SK-N-SH (cell line): ENCODE data around the gene SORL1. TPM values are rescaled to one million over a fixed set of nuclear protein-coding genes. Genes with fewer than 3 reads are reported as not detected.

Source experiments
- CTCF ChIA-PET: fragments of 300-600, 350-600 bp; formaldehyde crosslinking; extraction: SDS; loops from one replicate; lab custom pipeline; 2021; lab: Yijun Ruan, JAX
- POLR2A ChIA-PET: fragments of 350-600 bp; sonication (Branson Sonifier 250); formaldehyde crosslinking; extraction: SDS; loops from one replicate; lab custom pipeline; 2020; ENCODE audit warnings: antibody characterized with exemption, inconsistent platforms; lab: Yijun Ruan, JAX
- DNase-seq: peaks from one replicate; pipeline ENCODE4 v3.0.0; 2012
- H2AFZ ChIP-seq: fragments of 200-600 bp; sonication (generic); 2 replicates; pipeline ENCODE4 v1.8.1; 2016; ENCODE audit warnings: antibody characterized with exemption, mild to moderate bottlenecking, low read depth
- H3F3A ChIP-seq: fragments of 200-600 bp; sonication (generic); replicated peaks from 2 replicates; pipeline ENCODE3; 2016; ENCODE audit warnings: antibody characterized with exemption, mild to moderate bottlenecking; ENCODE audit not compliant: insufficient read depth
- H3K27ac ChIP-seq, 2 experiments: fragments of 200-500 bp in 1 of 2; fragments of 200-600 bp in 1 of 2; sonication (Bioruptor generic) in 1 of 2; sonication (generic), shearing (Covaris generic) in 1 of 2; 2 replicates each; pipeline versions ENCODE4 v1.5.1 to v1.6.1; 2014 to 2016; ENCODE audit warnings: low read depth in 2 of 2, inconsistent platforms in 1 of 2, low read length in 1 of 2, mild to moderate bottlenecking in 1 of 2, mixed read lengths in 1 of 2
- H3K27me3 ChIP-seq: fragments of 200-600 bp; sonication (generic), shearing (Covaris generic); 2 replicates; pipeline ENCODE4 v1.6.1; 2016; ENCODE audit warnings: mixed run types; ENCODE audit not compliant: insufficient read depth
- H3K36me3 ChIP-seq, 2 experiments: fragments of 200-500 bp in 1 of 2; fragments of 200-600 bp in 1 of 2; sonication (Bioruptor generic) in 1 of 2; sonication (generic) in 1 of 2; replicated peaks in 1 of 2; 2 replicates each; pipeline versions ENCODE3 to v1.5.1; 2014 to 2016; ENCODE audit warnings: low read length in 1 of 2, mild to moderate bottlenecking in 1 of 2; ENCODE audit not compliant: insufficient read depth in 2 of 2, control insufficient read depth in 1 of 2
- H3K4me1 ChIP-seq, 2 experiments: fragments of 200-500 bp in 1 of 2; fragments of 200-600 bp in 1 of 2; sonication (Bioruptor generic) in 1 of 2; sonication (generic), shearing (Covaris generic) in 1 of 2; 2 replicates each; pipeline versions ENCODE4 v1.5.1 to v1.6.1; 2014 to 2016; ENCODE audit warnings: low read depth in 1 of 2, low read length in 1 of 2, mixed run types in 1 of 2; ENCODE audit not compliant: insufficient read depth in 2 of 2, control insufficient read depth in 1 of 2
- H3K4me2 ChIP-seq: fragments of 200-600 bp; sonication (generic), shearing (Covaris generic); 2 replicates; pipeline ENCODE4 v1.6.1; 2017; ENCODE audit warnings: mixed run types
- H3K4me3 ChIP-seq, 2 experiments: fragments of 200-500 bp in 1 of 2; fragments of 200-600 bp in 1 of 2; sonication (Bioruptor generic) in 1 of 2; sonication (generic), shearing (Covaris generic) in 1 of 2; 2 replicates each; pipeline versions ENCODE4 v1.5.1 to v1.8.1; 2014 to 2016; ENCODE audit warnings: low read depth in 2 of 2, inconsistent platforms in 1 of 2, low read length in 1 of 2, mild to moderate bottlenecking in 1 of 2, mixed read lengths in 1 of 2, moderate library complexity in 1 of 2
- H3K79me2 ChIP-seq: fragments of 200-600 bp; sonication (generic); 2 replicates; pipeline ENCODE4 v1.8.1; 2017; ENCODE audit warnings: mild to moderate bottlenecking; ENCODE audit not compliant: insufficient read depth
- H3K9ac ChIP-seq: fragments of 200-600 bp; sonication (generic); 2 replicates; pipeline ENCODE4 v1.6.1; 2017; ENCODE audit warnings: mixed run types
- H3K9me2 ChIP-seq: fragments of 200-600 bp; sonication (generic); 2 replicates; pipeline ENCODE4 v1.6.1; 2017; ENCODE audit warnings: mixed run types
- H3K9me3 ChIP-seq: fragments of 200-600 bp; sonication (generic); 2 replicates; pipeline ENCODE4 v1.6.1; 2017; ENCODE audit warnings: mixed run types, mild to moderate bottlenecking, moderate library complexity
- H4K20me1 ChIP-seq: fragments of 200-600 bp; sonication (generic); 2 replicates; pipeline ENCODE4 v1.6.1; 2017; ENCODE audit warnings: mild to moderate bottlenecking, mixed run types; ENCODE audit not compliant: insufficient read depth
- ELF1 ChIP-seq: IDR thresholded peaks from 2 replicates; pipeline ENCODE4 v1.4.0; 2012
- EP300 ChIP-seq, 2 experiments: IDR thresholded peaks; 2 replicates each; pipeline versions ENCODE4 v1.4.0 to v1.6.1; 2012; ENCODE audit warnings: borderline replicate concordance in 1 of 2, low read depth in 1 of 2, low read length in 1 of 2
- EZH2phosphoT487 ChIP-seq: fragments of 200-600 bp; sonication (generic); IDR thresholded peaks from 2 replicates; pipeline ENCODE4 v1.6.1; 2017; ENCODE audit warnings: low read depth, mixed run types, mild to moderate bottlenecking, antibody characterized with exemption, moderate library complexity, borderline replicate concordance
- FOXJ3 ChIP-seq: sonication (generic); formaldehyde crosslinking; IDR thresholded peaks from 2 replicates; pipeline ENCODE4 v1.5.1; 2020; ENCODE audit warnings: mild to moderate bottlenecking, missing genetic modification reagents
- FOXM1 ChIP-seq: IDR thresholded peaks from 2 replicates; pipeline ENCODE4 v1.4.0; 2012; ENCODE audit warnings: low read depth, mild to moderate bottlenecking
- GABPA ChIP-seq: IDR thresholded peaks from 2 replicates; pipeline ENCODE4 v1.4.0; 2012; ENCODE audit warnings: low read depth, mild to moderate bottlenecking
- GATA2 ChIP-seq: sonication (generic); formaldehyde crosslinking; IDR thresholded peaks from 2 replicates; pipeline ENCODE4 v1.5.0; 2020; ENCODE audit warnings: mild to moderate bottlenecking, missing genetic modification reagents
- IRF3 ChIP-seq: fragments of 150-350 bp; IDR thresholded peaks from 2 replicates; pipeline ENCODE4 v1.6.1; 2016; ENCODE audit warnings: mild to moderate bottlenecking, low read depth, low read length
- JUND ChIP-seq: IDR thresholded peaks from 2 replicates; pipeline ENCODE4 v1.4.0; 2012
- MAX ChIP-seq: IDR thresholded peaks from 2 replicates; pipeline ENCODE4 v1.4.0; 2012; ENCODE audit warnings: low read depth
- MEF2A ChIP-seq: IDR thresholded peaks from 2 replicates; pipeline ENCODE4 v1.4.0; 2012; ENCODE audit warnings: low read depth, borderline replicate concordance
- NFIC ChIP-seq: IDR thresholded peaks from 2 replicates; pipeline ENCODE4 v1.4.0; 2012; ENCODE audit warnings: borderline replicate concordance
- PBX3 ChIP-seq: IDR thresholded peaks from 2 replicates; pipeline ENCODE4; 2012
- POLR2AphosphoS5 ChIP-seq: IDR thresholded peaks from 2 replicates; pipeline ENCODE4 v1.6.1; 2012; ENCODE audit warnings: low read depth, low read length
- RAD21 ChIP-seq: IDR thresholded peaks from 2 replicates; pipeline ENCODE4 v1.6.1; 2012; ENCODE audit warnings: mild to moderate bottlenecking, low read length
- RCOR1 ChIP-seq: fragments of 150-350 bp; IDR thresholded peaks from 2 replicates; pipeline ENCODE4 v1.6.1; 2017; ENCODE audit warnings: antibody characterized with exemption, low read length
- REST ChIP-seq: IDR thresholded peaks from 2 replicates; pipeline ENCODE4 v1.6.1; 2012; ENCODE audit warnings: mild to moderate bottlenecking, low read depth, low read length, moderate library complexity
- RXRA ChIP-seq: IDR thresholded peaks from 2 replicates; pipeline ENCODE4 v1.4.0; 2012; ENCODE audit warnings: low read depth, mild to moderate bottlenecking, borderline replicate concordance
- SIN3A ChIP-seq: IDR thresholded peaks from 2 replicates; pipeline ENCODE4 v1.6.1; 2012; ENCODE audit warnings: low read depth, mild to moderate bottlenecking, low read length, moderate library complexity, borderline replicate concordance
- SMC3 ChIP-seq: IDR thresholded peaks from 2 replicates; pipeline ENCODE4 v1.6.1; 2012; ENCODE audit warnings: low read depth, low read length, improper control_type of control experiment
- TEAD4 ChIP-seq: IDR thresholded peaks from 2 replicates; pipeline ENCODE4 v1.4.0; 2012; ENCODE audit warnings: mild to moderate bottlenecking, borderline replicate concordance; ENCODE audit not compliant: insufficient read depth
- USF1 ChIP-seq: IDR thresholded peaks from 2 replicates; pipeline ENCODE4 v1.4.0; 2012; ENCODE audit warnings: low read depth, borderline replicate concordance
- USF2 ChIP-seq: fragments of 150-350 bp; IDR thresholded peaks from 2 replicates; pipeline ENCODE4 v1.6.1; 2017; ENCODE audit warnings: antibody characterized with exemption, low read length, low read depth, borderline replicate concordance
- YY1 ChIP-seq: IDR thresholded peaks from 2 replicates; pipeline ENCODE4 v1.4.0; 2012; ENCODE audit warnings: low read depth, mild to moderate bottlenecking
- ZBTB33 ChIP-seq: IDR thresholded peaks from 2 replicates; pipeline ENCODE4 v1.4.0; 2012; ENCODE audit warnings: low read depth, borderline replicate concordance
- WGBS: methylation state at CpG from one replicate; pipeline ENCODE4 v1.1.6; 2017; ENCODE audit warnings: low lambda C conversion rate; 5-methylcytosine and 5-hydroxymethylcytosine counted together
- polyA plus RNA-seq, 3 experiments: library from polyadenylated mRNA; depleted of rRNA; stranded (reverse); fragments of >200 nt; gene quantifications; 2 replicates each; pipeline ENCODE4 v1.2.3, GENCODE V29; 2012

Gene SORL1
- polyA plus RNA-seq, 1 of the 3 experiments (the other 2 are of a cell fraction), result 7.1 TPM

- no peaks in the 10 kb centered on the region for H3K36me3 ChIP-seq
- no peaks in the 10 kb centered on the region for H3K9me3 ChIP-seq
- H3K9ac ChIP-seq, result no peak overlapping the region
- peaks cover 0 to 9% of the 10 kb centered on the region in 2 experiments; a peak in 2 of 4 replicates for H3K4me1 ChIP-seq
- DNase-seq, result no peak
- 28% methylated on average over 7 of the region's 7 CpGs for WGBS
- CTCF ChIA-PET, result no interaction called here
- no peaks in the 10 kb centered on the region for H3K9me2 ChIP-seq
- H2AFZ ChIP-seq, result 0 out of 2 replicates have a peak overlapping the region, but pooled peaks have one; percentile 1
- H3K4me3 ChIP-seq, result no peak overlapping the region
- POLR2A ChIA-PET, result no interaction called here
- no peaks in the 10 kb centered on the region for H3K79me2 ChIP-seq
- H3K27ac ChIP-seq, result peak overlapping the region in 1 of 2 experiments; percentile 44; a peak in 2 of 4 replicates
- no peaks in the 10 kb centered on the region for H4K20me1 ChIP-seq
- no peaks in the 10 kb centered on the region for H3K27me3 ChIP-seq
- H3K4me2 ChIP-seq, result peak overlapping the region; percentile 58; the same call in 1 of the 2 replicates
- H3F3A ChIP-seq, result peaks cover 10% of the 10 kb centered on the region
- TF ChIP-seq ELF1 (no peak), SIN3A (no peak), PBX3 (no peak), FOXM1 (no peak), RAD21 (no peak), EP300 (IDR thresholded peaks at IDR 0.05; ENCODE audit: borderline replicate concordance in 1 of 2, low read depth in 1 of 2, low read length in 1 of 2) (0 out of 4 replicates have a peak, but pooled peaks of 1 of the 2 experiments have one; percentile 49), GATA2 (CRISPR knock-in tag) (no peak), SMC3 (no peak), YY1 (no peak), ZBTB33 (no peak), RXRA (no peak), FOXJ3 (CRISPR knock-in tag) (no peak), RCOR1 (no peak), GABPA (no peak), USF1 (no peak), POLR2AphosphoS5 (no peak), NFIC (peak; percentile 96), USF2 (no peak), EZH2phosphoT487 (no peak), MEF2A (0 out of 2 replicates have a peak, but pooled peaks have one; percentile 13), JUND (peak; percentile 79), MAX (no peak), IRF3 (no peak), TEAD4 (no peak), REST (0 out of 2 replicates have a peak, but pooled peaks have one; percentile 37)
Observed at GRCh38 chr11:121634889-121635288, 182.8 kb downstream of the SORL1 start.
